ENCODE data around the gene TTC36. TPM values are rescaled to one million over a fixed set of nuclear protein-coding genes. Genes with fewer than 3 reads are reported as not detected.

The TTC36 gene
- total RNA-seq, 4 donors from 2014 or later: 0.27 to 0.42 TPM; not detected in 2

- TF ChIP-seq, protein P1, sequence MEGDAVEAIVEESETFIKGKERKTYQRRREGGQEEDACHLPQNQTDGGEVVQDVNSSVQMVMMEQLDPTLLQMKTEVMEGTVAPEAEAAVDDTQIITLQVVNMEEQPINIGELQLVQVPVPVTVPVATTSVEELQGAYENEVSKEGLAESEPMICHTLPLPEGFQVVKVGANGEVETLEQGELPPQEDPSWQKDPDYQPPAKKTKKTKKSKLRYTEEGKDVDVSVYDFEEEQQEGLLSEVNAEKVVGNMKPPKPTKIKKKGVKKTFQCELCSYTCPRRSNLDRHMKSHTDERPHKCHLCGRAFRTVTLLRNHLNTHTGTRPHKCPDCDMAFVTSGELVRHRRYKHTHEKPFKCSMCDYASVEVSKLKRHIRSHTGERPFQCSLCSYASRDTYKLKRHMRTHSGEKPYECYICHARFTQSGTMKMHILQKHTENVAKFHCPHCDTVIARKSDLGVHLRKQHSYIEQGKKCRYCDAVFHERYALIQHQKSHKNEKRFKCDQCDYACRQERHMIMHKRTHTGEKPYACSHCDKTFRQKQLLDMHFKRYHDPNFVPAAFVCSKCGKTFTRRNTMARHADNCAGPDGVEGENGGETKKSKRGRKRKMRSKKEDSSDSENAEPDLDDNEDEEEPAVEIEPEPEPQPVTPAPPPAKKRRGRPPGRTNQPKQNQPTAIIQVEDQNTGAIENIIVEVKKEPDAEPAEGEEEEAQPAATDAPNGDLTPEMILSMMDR (IDR thresholded peaks at IDR 0.05): no peak
- TF ChIP-seq POLR2A (IDR thresholded peaks at IDR 0.05): no peak
- no peak for DNase-seq (ENCODE audit: low spot score in 2 of 2)
- intact Hi-C loops (cut with DNase I; ENCODE audit: low total_unique reads): no loop called here
- 92 to 95% methylated on average over 8 of the region's 8 CpGs for WGBS, 2 donors
- no peak overlapping the region for H3K4me3 ChIP-seq (ENCODE audit: low read depth, poor library complexity, severe bottlenecking)
Measured at GRCh38 chr11:118544010-118544646, 16.9 kb downstream of the TTC36 start.

GRCh38 chr11:118544647-118545010 lies 17.4 kb downstream of the TTC36 start:
- TF ChIP-seq, protein P1 (IDR thresholded peaks at IDR 0.05): no peak
- no peak for TF ChIP-seq POLR2A (IDR thresholded peaks at IDR 0.05)
- DNase-seq (ENCODE audit: low spot score in 2 of 2): peak in 1 of 2 donors; percentile 53
- no peak overlapping the region for H3K4me3 ChIP-seq (ENCODE audit: low read depth, poor library complexity, severe bottlenecking)
- WGBS, 2 donors: 87 to 89% methylated on average over 3 of the region's 3 CpGs
- intact Hi-C loops (cut with DNase I; ENCODE audit: low total_unique reads): no loop called here

GRCh38 chr11:118545533-118545932 lies 18.3 kb downstream of the TTC36 start:
- intact Hi-C loops (cut with DNase I; ENCODE audit: low total_unique reads): no loop called here
- TF ChIP-seq POLR2A (IDR thresholded peaks at IDR 0.05): no peak
- TF ChIP-seq, protein P1 (IDR thresholded peaks at IDR 0.05): no peak
- H3K4me3 ChIP-seq (ENCODE audit: low read depth, poor library complexity, severe bottlenecking): no peak overlapping the region
- DNase-seq (ENCODE audit: low spot score in 2 of 2): peak in 1 of 2 donors; percentile 13
- WGBS, 2 donors: 66 to 91% methylated on average over 5 of the region's 5 CpGs

GRCh38 chr11:118547132-118547531 lies 19.9 kb downstream of the TTC36 start:
- 94 to 99% methylated on average over 2 of the region's 2 CpGs for WGBS, 2 donors
- intact Hi-C loops (cut with DNase I; ENCODE audit: low total_unique reads): no loop called here
- no peak for TF ChIP-seq POLR2A (IDR thresholded peaks at IDR 0.05)
- TF ChIP-seq, protein P1 (IDR thresholded peaks at IDR 0.05): no peak
- peak in 1 of 2 donors; percentile 58 for DNase-seq (ENCODE audit: low spot score in 2 of 2)
- no peak overlapping the region for H3K4me3 ChIP-seq (ENCODE audit: low read depth, poor library complexity, severe bottlenecking)

DNA sequence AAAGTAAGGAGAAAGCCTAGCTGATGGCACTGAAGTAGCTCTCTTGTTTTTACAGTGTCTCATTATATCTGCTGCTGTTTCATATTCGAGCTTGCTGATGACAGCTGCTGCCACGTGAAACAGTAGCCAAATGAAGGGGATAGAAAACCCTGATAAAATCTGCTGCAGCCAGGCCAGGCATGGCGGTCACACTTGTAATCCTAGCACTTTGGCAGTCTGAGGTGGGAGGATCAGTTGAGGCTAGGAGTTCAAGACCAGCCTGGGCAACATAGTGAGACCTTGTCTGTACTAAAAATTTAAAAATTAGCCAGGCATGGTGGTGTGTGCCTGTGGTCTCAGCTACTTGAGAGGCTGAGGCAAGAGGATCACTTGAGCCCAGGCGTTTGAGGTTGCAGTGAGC lies 25.1 kb downstream of the TTC36 start:
- no peak for TF ChIP-seq POLR2A (IDR thresholded peaks at IDR 0.05)
- TF ChIP-seq, protein P1 (IDR thresholded peaks at IDR 0.05): no peak
- whole genome bisulfite sequencing, 2 donors: 87 to 91% methylated on average over 4 of the region's 4 CpGs
- intact Hi-C loops (cut with DNase I; ENCODE audit: low total_unique reads): no loop called here
- DNase-seq (ENCODE audit: low spot score in 2 of 2): peak in 1 of 2 donors; percentile 20
- no peak overlapping the region for H3K4me3 ChIP-seq (ENCODE audit: low read depth, poor library complexity, severe bottlenecking)

DNA sequence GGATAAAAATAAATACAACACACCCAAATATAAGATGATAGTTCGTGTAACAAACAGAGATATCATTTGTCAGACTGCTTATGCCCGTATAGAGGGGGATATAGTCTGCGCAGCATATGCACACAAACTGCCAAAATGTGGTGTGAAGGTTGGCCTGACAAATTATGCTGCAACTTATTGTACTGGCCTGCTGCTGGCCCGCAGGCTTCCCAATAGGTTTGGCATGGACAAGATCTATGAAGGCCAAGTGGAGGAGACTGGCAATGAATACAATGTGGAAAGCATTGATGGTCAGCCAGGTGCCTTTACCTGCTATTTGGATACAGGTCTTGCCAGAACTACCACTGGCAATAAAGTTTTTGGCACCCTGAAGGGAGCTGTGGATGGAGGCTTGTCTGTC lies 33.5 kb downstream of the TTC36 start:
- 75 to 83% methylated on average over 4 of the region's 4 CpGs for WGBS, 2 donors
- intact Hi-C loops (cut with DNase I; ENCODE audit: low total_unique reads): no loop called here
- TF ChIP-seq, protein P1 (IDR thresholded peaks at IDR 0.05): no peak
- no peak for TF ChIP-seq POLR2A (IDR thresholded peaks at IDR 0.05)
- peak in 1 of 2 donors; percentile 13 for DNase-seq (ENCODE audit: low spot score in 2 of 2)
- no peak overlapping the region for H3K4me3 ChIP-seq (ENCODE audit: low read depth, poor library complexity, severe bottlenecking)
